NCI-H187 (cell line): ENCODE results near the gene ZNF74.
"Not testable (repeated sequence)": the region's sequence is repeated elsewhere in the genome, so short reads cannot be mapped to it uniquely, and the experiment has no call there.

Experiments
- DNase-seq, 2 experiments: peaks; one replicate each; lab custom pipeline; 2025; lab: John Stamatoyannopoulos, UW

Gene ZNF74

DNA sequence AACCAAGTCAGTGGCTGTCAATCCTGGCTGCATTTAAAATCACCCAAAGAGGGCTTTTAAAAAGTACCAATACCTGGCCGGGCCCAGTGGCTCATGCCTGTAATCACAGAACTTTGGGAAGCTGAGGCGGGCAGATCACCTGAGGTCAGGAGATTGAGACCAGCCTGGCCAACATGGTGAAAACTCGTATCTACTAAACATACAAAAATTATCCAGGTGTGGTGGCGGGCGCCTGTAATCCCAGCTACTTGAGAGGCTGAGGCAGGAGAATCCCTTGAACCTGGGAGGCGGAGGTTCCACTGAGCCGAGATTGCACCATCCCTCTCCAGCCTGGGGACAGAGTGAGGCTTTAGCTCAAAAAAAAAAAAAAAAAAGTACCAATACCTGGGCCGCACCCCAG is 17.7 kb upstream of the ZNF74 start:
- DNase-seq, result not testable (repeated sequence)

DNA sequence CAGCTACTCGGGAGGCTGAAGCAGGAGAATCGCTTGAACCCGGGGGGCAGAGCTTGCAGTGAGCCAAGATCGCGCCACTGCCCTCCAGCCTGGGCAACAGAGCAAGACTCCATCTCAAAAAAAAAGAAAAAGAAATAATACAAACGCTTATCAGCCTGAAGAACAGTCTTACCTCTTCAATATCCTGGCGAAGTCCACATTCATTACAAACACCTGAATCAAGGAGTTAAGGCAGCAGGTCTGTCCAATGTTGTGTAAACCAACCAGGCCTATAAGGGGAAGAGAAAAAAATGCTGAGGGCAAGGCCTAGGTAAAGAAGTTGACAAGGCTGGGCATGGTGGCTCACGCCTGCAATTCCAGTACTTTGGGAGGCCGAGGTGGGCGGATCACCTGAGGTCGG is 17.0 kb upstream of the ZNF74 start:
- not testable (repeated sequence) for DNase-seq

DNA sequence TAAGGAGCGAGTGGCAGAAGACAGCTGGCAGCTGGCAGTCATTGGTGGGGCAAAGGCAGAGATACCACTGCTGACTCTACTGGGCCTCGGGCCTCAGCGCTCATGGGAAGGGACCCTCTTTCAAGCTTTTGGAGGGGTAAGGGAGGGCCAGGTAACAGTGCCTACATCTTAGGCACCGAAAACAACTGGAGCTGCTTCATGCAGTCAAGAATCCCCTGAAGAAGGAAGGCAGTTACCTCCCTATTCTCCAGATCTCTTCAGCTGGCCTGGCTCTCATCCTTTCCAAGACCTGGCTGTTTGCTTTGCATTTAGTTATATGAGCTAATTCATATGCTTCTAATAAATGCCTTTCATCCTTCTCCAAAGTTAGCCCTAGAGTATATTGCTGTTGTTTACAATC is 15.8 kb upstream of the ZNF74 start:
- no peak for DNase-seq

DNA sequence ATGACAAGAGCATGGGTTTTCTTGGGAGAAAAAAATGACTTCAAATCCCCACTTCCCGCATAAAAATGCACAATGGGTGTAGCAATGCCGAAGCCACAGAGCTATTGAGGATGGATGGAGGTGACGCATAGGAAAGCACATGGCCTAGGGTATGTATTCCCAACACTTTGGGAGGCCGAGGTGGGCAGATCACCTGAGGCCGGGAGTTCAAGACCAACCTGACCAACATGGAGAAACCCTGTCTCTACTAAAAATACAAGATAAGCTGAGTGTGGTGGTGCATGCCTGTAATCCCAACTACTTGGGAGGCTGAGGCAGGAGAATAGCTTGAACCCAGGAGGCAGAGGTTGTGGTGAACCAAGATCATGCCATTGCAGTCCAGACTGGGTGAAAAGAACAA is 15.3 kb upstream of the ZNF74 start:
- not testable (repeated sequence) for DNase-seq

DNA sequence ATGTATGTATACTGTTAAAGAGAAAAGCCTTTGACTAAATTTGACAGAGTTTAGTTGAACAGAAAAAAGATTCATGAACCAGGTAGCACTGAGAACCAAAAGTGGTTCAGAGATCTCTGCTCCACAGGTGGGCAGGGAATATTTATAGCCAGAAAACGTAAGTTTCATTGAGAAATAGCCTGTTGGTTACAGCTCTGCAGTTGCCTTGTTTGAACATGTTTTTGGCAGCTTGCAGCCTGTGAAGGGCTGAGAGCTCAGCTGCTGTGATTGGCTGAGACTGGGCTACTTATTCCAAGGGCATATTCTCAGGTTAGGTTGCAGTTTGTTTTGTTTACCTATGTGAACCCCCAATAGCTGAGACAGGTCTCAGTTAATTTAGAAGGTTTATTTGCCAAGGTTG is 13.5 kb upstream of the ZNF74 start:
- no peak for DNase-seq

DNA sequence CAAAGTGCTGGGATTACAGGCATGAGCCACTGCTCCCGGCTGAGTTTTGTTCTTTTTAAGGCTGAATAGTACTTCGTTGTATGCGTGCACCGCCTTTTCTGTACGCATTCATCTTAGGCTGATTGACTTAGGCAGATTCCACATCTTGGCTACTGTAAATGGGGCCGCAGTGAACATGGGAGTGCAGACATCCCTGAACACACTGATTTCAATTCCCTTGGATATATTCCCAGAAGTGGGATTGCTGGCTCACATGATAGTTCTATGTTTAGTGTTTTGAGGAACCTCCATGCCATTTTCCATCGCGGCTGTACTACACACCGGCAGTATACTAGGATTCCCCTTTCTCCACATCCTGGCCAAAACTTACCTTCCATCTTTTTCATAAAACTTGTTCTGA is 10.4 kb upstream of the ZNF74 start:
- DNase-seq, result no peak

DNA sequence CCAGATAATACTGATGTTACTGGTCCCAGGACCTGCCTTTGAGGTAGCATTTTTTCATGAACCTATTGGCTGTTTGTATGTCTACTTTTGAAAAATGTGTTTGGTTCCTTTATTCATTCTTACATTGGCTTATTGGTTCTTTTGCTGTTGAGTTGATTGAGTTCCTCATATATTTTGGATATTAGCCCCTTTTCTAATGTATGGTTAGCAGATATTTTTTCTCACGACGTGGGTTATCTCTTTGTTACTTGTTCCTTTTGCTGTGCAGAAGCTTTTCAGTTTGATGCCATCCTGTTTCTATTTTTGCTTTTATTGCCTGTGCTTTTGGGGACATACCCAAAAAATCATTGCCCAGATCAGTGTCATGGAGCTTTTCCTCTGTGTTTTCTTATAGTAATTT is 9.8 kb upstream of the ZNF74 start:
- no peak for DNase-seq

DNA sequence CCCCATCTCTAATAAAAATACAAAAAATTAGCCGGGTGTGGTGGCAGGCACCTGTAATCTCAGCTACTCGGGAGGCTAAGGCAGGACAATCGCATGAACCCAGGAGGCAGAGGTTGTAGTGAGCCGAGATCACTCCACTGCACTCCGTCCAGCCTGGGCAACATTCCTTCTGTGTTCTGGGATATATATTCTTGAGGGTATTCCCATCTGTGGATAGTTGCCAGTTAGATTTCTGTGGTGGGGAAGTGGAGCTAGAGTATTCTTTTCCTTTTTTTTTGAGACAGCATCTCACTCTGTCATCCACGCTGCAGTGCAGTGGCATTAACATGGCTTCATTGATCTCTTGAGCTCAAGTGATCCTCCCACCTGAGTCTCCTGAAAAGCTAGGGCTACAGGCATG is 9.1 kb upstream of the ZNF74 start:
- DNase-seq, result no peak

DNA sequence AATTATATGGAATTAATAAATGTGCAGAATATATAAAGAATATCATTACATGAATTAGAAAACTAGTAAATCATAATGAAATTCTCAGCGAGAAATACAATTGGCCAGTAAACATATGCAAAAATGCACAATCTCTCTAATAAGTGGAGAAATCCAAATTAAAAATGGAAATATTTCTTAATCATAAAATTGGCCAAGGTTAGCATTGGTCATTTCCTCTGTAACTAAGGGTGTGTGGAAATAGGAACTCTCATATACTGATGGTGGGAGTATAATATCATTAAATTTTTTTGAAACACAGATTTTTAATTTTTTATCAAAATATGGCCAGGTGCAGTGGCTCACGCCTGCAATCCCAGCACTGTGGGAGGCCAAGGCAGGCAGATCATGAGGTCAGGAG is 7.6 kb upstream of the ZNF74 start:
- no peak for DNase-seq

DNA sequence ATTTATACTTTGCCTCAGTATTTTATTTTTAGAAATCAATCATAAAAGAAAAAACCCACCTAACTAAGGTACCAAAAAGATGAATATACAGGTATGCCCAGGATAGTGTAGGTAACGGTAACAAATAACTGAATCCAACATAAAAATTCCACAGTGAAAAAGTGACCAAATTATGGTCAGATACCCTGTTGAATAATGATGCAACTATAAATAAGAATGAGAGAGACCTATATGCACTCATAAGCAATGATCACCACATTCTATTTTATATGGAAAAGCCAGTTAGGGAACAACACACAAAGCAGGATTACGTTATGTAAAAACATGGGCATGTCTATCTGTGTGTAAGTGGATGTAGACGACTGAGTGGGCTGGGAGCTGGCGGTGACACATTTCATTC is 7.0 kb upstream of the ZNF74 start:
- DNase-seq, result no peak

DNA sequence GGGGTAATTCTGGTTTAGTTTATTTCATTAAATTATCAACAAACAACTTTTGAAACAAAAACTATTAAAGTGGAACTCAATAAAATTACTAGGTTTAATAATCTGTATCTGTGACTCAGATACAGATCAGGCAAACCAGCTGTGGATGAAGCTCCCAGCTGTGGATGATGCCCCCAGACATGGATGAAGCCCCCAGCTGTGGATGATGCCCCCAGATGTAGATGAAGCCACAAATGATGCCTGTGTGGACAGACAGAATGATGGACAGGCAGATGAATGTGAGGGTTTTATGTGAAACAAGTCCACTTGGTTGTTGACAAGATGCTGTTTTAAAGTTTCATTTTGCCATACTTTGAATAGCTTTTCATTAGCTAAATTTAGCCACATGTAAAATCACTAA is 5.8 kb upstream of the ZNF74 start:
- no peak for DNase-seq

DNA sequence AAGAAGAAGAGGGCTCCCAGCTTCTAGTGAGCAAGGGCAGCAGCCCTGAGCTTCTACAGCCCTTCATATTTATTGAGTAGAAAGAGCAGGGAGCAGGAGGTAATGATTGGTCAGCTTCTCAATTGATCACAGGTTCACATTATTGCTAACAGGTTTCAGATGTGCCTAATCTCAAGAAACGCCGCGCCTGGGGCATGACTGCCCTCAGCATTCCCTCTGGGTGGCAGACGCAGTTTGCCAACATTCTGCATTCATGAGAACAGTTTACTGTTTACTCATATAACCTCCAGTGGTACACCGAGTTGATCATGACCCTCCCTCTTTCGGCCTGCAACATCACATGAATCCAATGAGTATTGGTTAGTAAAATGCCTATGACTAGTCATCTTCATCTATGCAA is 4.7 kb upstream of the ZNF74 start:
- DNase-seq, result no peak

DNA sequence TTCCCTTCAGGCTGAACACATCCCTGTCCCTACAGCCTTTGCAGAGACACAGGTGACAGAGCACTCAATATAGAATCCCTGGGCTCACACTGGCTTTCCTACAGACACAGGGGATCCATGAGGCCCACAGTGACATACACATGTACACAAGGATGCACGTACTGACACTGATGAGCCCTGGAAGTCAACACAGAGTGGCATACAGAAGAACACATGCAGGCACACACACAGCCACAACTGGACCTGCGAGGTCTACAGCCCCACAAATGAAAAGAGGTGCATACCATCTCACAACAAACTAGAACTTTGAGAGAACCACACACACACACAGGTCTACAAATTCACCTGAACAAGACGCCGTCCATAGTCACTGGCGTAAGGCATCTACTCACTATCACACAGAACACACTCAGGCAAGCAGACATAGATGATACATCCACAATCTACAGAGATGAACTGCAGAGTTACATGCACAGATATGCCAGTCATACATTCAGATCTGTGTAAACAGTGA is 3.5 kb upstream of the ZNF74 start:
- no peak for DNase-seq

DNA sequence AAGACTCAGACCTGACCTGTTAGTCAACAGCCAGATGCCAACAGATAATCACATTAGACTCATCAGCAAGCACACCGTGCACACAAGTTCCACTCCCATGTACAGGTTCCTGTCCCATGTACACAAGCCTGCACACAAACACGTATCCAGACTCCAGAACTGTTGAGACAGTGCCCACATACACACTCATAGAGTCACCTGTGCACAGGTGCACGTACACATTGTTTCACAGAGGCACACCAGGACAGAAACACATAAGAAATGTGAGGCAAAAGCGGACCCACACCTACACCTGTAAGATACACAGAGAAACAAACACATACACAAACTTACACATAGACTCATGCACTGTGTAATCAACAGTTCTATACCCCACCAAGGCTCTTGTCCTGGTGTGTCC is 2.7 kb upstream of the ZNF74 start:
- DNase-seq, result no peak

DNA sequence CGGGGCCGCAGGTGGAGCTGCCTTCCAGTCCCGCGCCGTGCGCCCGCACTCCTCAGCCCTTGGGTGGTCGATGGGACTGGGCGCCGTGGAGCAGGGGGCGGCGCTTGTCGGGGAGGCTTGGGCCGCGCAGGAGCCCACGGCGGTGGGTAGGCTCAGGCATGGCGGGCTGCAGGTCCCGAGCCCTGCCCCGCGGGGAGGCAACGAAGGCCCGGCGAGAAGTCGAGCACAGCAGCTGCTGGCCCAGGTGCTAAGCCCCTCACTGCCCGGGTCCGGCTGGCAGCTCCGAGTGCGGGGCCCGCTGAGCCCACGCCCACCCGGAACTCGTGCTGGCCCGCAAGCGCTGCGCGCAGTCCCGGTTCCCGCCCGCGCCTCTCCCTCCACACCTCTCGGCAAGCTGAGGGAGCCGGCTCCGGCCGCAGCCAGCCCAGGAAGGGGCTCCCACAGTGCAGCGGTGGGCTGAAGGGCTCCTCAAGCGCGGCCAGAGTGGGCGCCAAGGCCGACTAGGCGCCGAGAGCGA is 1.5 kb upstream of the ZNF74 start:
- DNase-seq, result not testable (repeated sequence)

DNA sequence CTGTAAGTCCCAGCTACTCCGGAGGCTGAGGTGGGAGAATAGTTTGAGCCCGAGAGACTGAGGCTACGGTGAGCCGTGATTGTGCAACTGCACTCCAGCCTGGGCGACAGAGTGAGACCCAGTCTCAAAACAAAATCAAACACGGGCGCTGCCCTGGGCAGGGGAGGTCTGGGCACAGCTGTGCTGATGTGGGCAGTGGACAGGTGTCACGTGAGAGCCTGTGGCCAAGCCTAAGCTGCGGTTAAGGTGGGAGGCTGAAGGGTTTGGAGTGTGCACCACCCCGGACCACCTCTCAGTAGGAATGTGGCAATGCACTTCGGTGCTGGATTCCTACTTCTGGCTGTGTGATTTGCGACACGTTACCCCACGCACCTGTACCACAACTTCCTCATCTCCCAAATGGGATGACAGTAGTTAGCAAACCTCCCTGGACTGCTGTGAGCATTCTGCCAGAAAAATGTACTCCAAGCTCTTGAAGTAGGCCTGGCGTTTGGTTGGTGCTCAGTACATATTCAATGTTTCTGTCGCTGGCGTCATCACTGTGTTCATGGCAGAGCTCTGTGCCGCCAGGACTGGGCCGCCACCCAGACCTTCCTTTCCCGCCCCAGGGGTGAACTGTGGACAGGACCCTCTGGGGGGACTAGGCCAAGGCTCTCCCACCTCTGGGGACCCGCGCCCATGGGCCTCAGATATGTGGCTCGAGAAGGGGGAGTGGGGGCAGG is 807 bp upstream of the ZNF74 start:
- DNase-seq, result no peak

DNA sequence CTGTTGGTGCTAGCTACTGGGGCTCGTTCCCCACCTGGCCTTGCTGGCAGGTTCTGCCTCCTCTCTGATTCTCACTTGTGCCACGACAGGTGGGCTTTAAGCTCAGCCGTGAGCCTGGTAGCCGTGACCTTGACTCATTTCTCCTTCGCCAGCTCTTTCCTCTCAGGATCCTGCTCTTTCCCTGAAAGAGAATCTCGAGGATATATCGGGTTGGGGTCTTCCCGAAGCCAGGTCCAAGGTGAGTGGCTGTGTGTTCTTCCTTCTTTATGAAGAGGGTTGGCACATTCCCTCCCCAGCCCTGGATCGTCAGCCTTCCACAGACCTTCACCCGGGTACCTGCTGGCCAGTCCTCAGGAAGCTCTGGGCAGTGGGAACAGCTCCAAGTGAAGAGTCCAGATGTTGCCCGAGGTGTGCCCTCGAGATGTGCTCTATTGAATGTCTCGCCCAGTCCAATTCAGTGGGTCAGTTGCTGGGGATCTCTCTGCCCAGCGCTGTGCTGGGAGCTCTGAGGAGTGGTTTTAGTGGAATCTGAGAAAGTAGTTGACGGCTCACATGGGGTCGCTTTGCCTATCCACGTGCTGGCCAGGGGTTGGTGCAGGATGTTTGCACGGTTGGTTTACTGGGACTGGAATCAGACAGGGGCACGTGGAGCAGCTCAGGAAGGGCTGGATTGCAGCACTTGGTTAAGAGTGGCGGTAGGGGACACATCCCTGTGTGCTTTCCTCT is 1.4 kb downstream of the ZNF74 start:
- no peak for DNase-seq

DNA sequence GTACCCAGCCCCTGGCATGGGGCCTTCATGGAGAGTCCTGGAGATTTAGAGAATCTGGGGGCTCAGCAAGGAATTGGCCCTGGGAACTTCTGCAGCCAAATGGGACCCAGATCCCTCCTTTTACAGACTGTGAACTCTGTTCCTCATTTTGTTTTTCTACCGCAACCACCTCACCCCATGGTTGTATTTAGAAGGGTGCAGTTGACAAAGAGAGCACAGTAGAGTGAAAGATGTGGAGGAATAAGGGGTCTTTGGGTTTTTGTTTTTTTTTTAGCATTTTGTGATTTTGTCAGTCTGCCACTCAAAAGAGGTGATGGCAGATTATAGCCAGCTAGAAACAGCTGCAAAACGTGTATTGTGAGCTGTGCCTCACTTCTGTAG is 1.9 kb downstream of the ZNF74 start:
- DNase-seq, result no peak

DNA sequence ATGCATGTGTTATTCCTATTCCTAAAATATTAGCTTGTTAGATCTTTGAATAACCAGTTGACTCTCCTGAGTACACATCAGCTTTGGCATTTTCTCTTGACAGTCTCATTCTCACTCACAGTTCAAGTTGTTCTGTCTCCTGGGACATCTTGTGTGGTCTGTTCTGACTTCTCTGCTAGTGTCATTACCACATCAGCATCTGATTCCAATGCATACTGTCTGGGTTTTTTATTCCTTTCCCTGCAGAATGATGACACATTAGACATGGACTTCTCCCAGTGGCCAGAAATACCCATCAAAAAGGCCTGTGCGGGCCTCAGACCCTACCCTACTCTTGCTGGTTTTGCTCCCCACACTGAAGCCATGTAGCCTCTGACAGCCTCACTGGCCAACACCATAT is 2.7 kb downstream of the ZNF74 start:
- no peak for DNase-seq

DNA sequence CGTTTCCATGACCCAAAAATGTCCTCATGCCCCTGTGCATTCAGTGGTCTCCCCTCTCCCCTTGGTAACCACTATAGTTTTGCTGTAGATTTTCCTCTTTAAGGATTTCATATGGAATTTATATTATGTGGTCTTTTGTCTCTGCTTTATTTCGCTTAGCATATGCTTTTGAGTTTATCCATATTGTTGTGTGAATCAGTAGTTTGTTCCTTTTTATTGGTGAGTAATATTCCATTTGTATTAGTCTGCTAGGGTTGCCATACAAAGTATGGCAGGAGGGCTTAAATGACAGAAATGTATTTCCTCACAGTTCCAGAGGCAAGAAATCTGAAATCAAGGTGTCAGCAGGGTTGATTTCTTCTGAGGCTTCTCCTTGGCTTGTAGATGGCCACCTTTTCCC is 3.5 kb downstream of the ZNF74 start:
- no peak for DNase-seq

DNA sequence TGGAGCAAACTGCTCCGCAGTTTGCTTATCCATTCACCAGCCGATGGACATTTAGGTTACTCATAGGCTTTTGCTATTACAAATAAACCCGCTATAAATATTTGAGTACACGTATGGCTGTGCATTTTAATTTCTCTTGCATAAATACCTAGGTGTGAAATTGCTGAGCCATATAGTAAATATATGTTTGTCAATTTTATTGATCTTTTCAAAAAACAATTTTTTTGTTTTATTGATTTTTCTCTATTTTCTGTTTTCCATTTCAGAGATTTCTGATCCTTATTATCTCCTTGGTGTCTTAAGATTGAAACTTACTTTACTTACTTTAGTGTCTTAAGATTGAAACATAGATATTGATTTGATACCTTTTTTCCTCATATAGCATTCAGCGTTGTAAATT is 4.5 kb downstream of the ZNF74 start:
- no peak for DNase-seq

DNA sequence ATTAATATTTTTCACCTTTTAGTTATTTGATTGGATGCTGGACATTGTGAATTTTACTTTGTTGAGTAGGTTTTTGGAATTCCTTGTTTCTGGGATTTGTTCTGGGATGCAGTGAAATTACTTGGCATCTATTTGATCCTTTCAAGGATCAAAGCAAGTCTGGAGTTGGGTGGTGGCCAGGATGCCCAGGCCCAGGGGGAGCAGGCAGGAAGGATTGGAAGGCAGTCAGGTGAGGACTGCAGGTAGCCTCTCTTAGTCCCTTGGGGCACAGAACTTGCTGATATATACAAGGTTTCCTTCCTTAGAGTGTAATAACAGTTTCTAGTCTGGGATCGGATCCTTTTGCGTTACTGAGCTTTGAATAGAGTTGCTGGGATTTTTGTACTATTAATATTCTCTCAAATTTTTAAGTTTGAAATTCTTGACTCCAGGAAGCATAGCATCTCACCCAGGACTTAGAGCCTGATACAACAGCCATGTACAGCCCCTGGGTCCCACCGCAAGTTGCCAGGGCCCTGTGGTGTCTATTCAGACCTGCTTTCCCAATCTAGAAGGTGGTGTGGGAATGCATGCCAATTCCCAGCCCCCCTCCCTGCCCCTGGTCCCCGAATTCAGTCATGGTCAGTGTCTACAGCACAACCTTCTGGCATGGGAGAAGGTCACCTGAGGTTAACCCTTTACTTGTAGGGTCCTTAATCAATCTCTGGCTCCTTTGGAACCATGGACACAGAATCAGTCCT is 6.1 kb downstream of the ZNF74 start:
- DNase-seq, result no peak
